GM19025 (cell line): Measurements from ENCODE around the gene SLC12A7.
"Not testable (repeated sequence)": the region's sequence is repeated elsewhere in the genome, so short reads cannot be mapped to it uniquely, and the experiment has no call there.

Source experiments
- ATAC-seq: cut with Tn5 transposase; IDR thresholded peaks from one replicate; pipeline ENCODE4 v1.9.1; 2021; ENCODE audit warnings: mild to moderate bottlenecking, low read depth, moderate library complexity; ENCODE audit not compliant: unreplicated experiment

The SLC12A7 gene

GRCh38 chr5:1099926-1100663 lies 11.8 kb downstream of the SLC12A7 start:
- no peak for ATAC-seq

GRCh38 chr5:1098986-1099597 lies 12.8 kb downstream of the SLC12A7 start:
- ATAC-seq, result no peak

- not testable (repeated sequence) for ATAC-seq
Measured at GRCh38 chr5:1097988-1098385, 13.9 kb downstream of the SLC12A7 start.

GRCh38 chr5:1097381-1097987 lies 14.4 kb downstream of the SLC12A7 start:
- no peak for ATAC-seq

GRCh38 chr5:1096838-1097237 lies 15.0 kb downstream of the SLC12A7 start:
- no peak for ATAC-seq

GRCh38 chr5:1095990-1096363 lies 15.9 kb downstream of the SLC12A7 start:
- ATAC-seq, result no peak

GRCh38 chr5:1095302-1095989 lies 16.4 kb downstream of the SLC12A7 start:
- no peak for ATAC-seq

GRCh38 chr5:1094670-1095190 lies 17.1 kb downstream of the SLC12A7 start:
- no peak for ATAC-seq

GRCh38 chr5:1093361-1093760 lies 18.5 kb downstream of the SLC12A7 start:
- no peak for ATAC-seq

- no peak for ATAC-seq
Measured at GRCh38 chr5:1092122-1092521, 19.7 kb downstream of the SLC12A7 start.

GRCh38 chr5:1091632-1092031 lies 20.2 kb downstream of the SLC12A7 start:
- no peak for ATAC-seq

- no peak for ATAC-seq
Measured at GRCh38 chr5:1090538-1090937, 21.3 kb downstream of the SLC12A7 start.

- no peak for ATAC-seq
Measured at GRCh38 chr5:1089621-1090040, 22.2 kb downstream of the SLC12A7 start.

- ATAC-seq, result no peak
Measured at GRCh38 chr5:1089146-1089545, 22.7 kb downstream of the SLC12A7 start.

GRCh38 chr5:1088726-1089125 lies 23.1 kb downstream of the SLC12A7 start:
- no peak for ATAC-seq

- ATAC-seq, result no peak
Measured at GRCh38 chr5:1088031-1088430, 23.8 kb downstream of the SLC12A7 start.

GRCh38 chr5:1087428-1087827 lies 24.4 kb downstream of the SLC12A7 start:
- no peak for ATAC-seq

- no peak for ATAC-seq
Measured at GRCh38 chr5:1086871-1087270, 25.0 kb downstream of the SLC12A7 start.

- no peak for ATAC-seq
Measured at GRCh38 chr5:1086137-1086536, 25.7 kb downstream of the SLC12A7 start.

GRCh38 chr5:1085391-1085790 lies 26.5 kb downstream of the SLC12A7 start:
- ATAC-seq, result no peak
